GM10248 (cell line): ENCODE results near the gene TXNL4B.
A peak's percentile ranks its signal among the peaks of the same experiment; 100 is the strongest.

Source experiments
- CTCF ChIA-PET: fragments of 300-600 bp; sonication (Branson Sonifier 250); formaldehyde crosslinking; extraction: SDS; loops from one replicate; lab custom pipeline; 2021; ENCODE audit warnings: antibody characterized with exemption; lab: Yijun Ruan, JAX
- POLR2A ChIA-PET: fragments of 350-650 bp; sonication (Branson Sonifier 250); formaldehyde crosslinking; extraction: SDS; loops from one replicate; lab custom pipeline; 2020; ENCODE audit warnings: antibody characterized with exemption; lab: Yijun Ruan, JAX
- DNase-seq: peaks from one replicate; pipeline ENCODE4 v3.0.0; 2012; ENCODE audit errors: extremely low spot score
- TF ChIP-seq, protein P1 (sequence below): IDR thresholded peaks from 2 replicates; pipeline ENCODE4 v1.5.1; 2012; ENCODE audit warnings: mild to moderate bottlenecking, low read depth; ENCODE audit errors: extremely low read depth, missing control alignments, control extremely low read depth

Gene TXNL4B

DNA sequence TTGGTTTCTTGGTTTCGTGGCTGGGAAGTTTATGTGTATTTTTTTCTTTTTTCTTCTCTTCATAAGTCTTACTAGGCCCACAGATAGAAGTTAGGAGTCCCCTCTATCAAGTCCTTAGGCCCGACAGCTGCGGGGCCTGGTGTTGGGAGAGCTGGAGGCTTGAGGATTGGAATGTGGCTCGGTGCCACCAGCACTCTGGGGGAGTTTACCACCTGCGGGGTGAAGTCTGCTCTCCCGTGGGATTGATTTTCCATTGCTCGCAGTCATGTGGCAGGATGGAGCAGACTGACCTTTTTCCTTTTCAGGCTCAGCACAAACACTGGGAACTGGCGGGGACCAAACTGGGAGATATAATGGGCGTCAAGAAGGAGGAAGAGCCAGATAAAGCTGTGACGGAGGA, 7.8 kb upstream of the TXNL4B start:
- CTCF ChIA-PET = no interaction called here
- POLR2A ChIA-PET = no interaction called here
- no peak for DNase-seq
- TF ChIP-seq, protein P1, sequence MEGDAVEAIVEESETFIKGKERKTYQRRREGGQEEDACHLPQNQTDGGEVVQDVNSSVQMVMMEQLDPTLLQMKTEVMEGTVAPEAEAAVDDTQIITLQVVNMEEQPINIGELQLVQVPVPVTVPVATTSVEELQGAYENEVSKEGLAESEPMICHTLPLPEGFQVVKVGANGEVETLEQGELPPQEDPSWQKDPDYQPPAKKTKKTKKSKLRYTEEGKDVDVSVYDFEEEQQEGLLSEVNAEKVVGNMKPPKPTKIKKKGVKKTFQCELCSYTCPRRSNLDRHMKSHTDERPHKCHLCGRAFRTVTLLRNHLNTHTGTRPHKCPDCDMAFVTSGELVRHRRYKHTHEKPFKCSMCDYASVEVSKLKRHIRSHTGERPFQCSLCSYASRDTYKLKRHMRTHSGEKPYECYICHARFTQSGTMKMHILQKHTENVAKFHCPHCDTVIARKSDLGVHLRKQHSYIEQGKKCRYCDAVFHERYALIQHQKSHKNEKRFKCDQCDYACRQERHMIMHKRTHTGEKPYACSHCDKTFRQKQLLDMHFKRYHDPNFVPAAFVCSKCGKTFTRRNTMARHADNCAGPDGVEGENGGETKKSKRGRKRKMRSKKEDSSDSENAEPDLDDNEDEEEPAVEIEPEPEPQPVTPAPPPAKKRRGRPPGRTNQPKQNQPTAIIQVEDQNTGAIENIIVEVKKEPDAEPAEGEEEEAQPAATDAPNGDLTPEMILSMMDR = no peak

DNA sequence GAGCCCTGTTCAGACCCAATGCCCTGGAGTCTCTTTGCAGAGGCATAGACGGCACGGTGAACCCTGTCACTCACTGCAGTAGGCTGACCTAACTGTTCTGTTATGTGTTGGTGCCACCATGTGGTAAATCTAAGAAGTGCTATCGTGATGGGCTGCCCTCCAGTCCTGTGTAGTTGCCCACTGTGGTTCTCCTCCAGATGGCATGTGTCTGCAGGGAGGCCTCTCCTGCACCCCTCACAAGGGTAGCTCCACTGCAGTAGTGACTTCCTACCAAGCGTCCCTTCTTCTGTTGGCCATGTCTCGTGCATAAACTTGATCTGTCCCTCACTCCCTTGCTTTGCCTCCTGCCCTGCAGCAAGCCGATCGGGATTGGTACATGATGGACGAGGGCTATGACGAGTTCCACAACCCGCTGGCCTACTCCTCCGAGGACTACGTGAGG, 6.0 kb upstream of the TXNL4B start:
- TF ChIP-seq, protein P1 = peak; percentile 53
- peak; percentile 66 for DNase-seq
- ChIA-PET POLR2A (no interaction called here), CTCF (interaction anchor here (0.7 to 1.8 kb wide), 5 partner anchors 9 to 32 kb away, joined by 3 to 15 read pairs (median 3); no protein-coding TSS in a partner anchor)

DNA sequence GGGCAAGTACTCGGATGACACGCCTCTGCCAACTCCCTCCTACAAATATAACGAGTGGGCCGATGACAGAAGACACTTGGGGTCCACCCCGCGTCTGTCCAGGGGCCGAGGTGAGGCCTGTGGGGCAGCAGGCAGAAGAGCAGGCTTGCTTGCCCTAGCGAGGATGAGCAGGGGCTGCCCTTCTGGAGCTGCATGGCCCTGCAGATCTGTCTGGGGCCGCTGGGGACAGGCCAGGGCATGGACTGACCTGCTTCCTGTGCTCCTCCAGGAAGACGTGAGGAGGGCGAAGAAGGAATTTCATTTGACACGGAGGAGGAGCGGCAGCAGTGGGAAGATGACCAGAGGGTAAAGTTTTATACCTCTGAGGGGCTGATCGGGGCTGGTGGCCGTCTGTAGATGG, 5.5 kb upstream of the TXNL4B start:
- ChIA-PET CTCF (interaction anchor here (0.7 to 2.2 kb wide), 5 partner anchors 12 to 32 kb away, joined by 3 to 15 read pairs (median 6); no protein-coding TSS in a partner anchor), POLR2A (no interaction called here)
- no peak for DNase-seq
- TF ChIP-seq, protein P1 = no peak

DNA sequence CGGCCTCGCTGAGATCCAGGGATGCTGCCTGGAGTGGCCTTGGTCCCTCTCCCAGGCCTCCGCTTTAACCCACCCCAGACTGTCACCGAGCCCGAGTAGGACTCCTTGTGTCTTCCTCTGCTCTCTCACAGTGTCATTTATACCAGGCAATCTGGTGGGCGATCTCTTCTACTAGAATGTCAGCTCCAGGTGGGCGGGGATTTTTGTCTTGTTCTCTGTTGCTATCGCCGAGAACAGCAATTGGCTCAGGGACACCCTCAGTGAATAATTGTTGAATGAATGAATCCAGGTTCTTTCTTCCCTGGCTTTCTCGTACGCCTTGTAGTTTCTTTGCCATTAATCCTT, 818 bp upstream of the TXNL4B start:
- CTCF ChIA-PET = interaction anchor here (1.2 to 2.4 kb wide), 4 partner anchors 8 to 56 kb away, joined by 3 to 9 read pairs (median 6); no protein-coding TSS in a partner anchor
- POLR2A ChIA-PET = interaction anchor here (1.3 kb wide), 1 partner anchor 9 kb away, joined by 3 read pairs; no protein-coding TSS in a partner anchor
- TF ChIP-seq, protein P1 = no peak
- no peak for DNase-seq

DNA sequence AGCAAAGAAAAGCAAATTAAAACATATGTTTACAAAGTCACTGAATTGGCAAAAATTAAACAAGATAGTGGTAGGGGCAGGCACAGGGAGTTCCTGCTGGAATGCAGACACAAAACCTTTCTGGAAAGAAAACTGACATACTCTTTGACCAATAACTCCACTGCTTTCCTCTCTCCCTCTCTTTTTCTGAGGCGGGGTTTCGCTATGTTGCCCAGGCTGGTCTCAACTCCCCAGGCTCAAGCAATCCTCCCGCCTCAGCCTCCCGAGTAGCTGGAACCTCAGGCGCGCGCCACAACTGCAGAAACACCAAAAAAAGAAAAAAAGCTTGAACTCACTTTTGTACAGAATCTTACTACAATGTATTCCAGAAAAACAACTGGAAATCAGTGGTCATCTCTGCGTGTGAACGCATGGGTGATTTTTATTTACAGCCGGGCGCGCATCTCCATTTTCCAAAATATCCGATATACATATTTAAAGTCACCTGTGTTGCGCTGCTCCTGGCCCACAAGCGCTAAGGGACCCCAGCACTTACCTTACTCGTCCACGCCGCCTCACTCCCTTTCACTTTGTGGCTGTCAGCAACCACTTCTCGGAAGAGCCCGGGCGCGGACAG, 480 bp downstream of the TXNL4B start:
- DNase-seq = no peak
- POLR2A ChIA-PET = interaction anchor here (0.8 to 1.3 kb wide), 3 partner anchors 8 to 21 kb away, joined by 3 to 6 read pairs (median 3); no protein-coding TSS in a partner anchor
- TF ChIP-seq, protein P1 = no peak
- CTCF ChIA-PET = interaction anchor here (1.0 to 2.4 kb wide), 5 partner anchors 13 to 739 kb away, joined by 3 to 9 read pairs (median 5); no protein-coding TSS in a partner anchor

DNA sequence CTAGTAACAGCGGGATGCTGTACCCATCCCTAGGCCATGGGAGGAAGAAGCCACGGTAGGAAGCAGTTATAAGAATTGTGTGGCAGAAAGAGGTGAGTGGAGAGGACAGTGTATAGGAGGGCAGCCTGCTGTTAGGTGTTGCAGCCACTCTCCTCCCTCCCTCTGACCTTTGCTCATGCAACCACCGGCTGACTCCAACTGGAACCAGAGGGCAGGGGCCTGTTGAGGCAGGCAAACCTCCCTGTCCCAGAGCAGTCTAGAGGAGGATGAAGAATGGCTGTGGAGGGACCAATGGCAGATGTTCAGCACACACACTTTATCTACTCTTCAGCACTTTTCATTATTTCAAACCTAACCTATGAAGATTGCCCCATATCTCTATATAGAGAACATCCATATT, 2.2 kb downstream of the TXNL4B start:
- TF ChIP-seq, protein P1 = no peak
- DNase-seq = no peak
- POLR2A ChIA-PET = no interaction called here
- CTCF ChIA-PET = interaction anchor here (0.8 to 1.4 kb wide), 3 partner anchors 12 to 375 kb away, joined by 3 read pairs; no protein-coding TSS in a partner anchor
